GM18951 (cell line): ENCODE results near the gene SZT2.

Experiments used
- POLR2A ChIP-seq: IDR thresholded peaks from 4 replicates; pipeline ENCODE4 v1.6.1; 2011; ENCODE audit warnings: mild to moderate bottlenecking; ENCODE audit not compliant: insufficient read length, insufficient read depth; ENCODE audit errors: extremely low read depth
- in situ Hi-C: fragments of 300-500 bp; cut with MboI; formaldehyde crosslinking; loops from one replicate; pipeline ENCODE4 v1.12.0; 2022; ENCODE audit warnings: low sequenced_read_pairs, mixed read lengths, inconsistent platforms; ENCODE audit not compliant: unreplicated experiment

SZT2 gene

GRCh38 chr1:43425045-43425444 is 35.3 kb downstream of the SZT2 start:
- TF ChIP-seq POLR2A: no peak
- in situ Hi-C loops: no loop called here

GRCh38 chr1:43426221-43426620 is 36.5 kb downstream of the SZT2 start:
- in situ Hi-C loops: no loop called here
- TF ChIP-seq POLR2A: no peak

- no peak for TF ChIP-seq POLR2A
- in situ Hi-C loops: no loop called here
Measured at GRCh38 chr1:43427524-43427923, 37.8 kb downstream of the SZT2 start.

- in situ Hi-C loops: no loop called here
- no peak for TF ChIP-seq POLR2A
Measured at GRCh38 chr1:43427941-43428340, 38.2 kb downstream of the SZT2 start.

- in situ Hi-C loops: no loop called here
- no peak for TF ChIP-seq POLR2A
Measured at GRCh38 chr1:43430831-43431230, 41.1 kb downstream of the SZT2 start.

- in situ Hi-C loops: no loop called here
- no peak for TF ChIP-seq POLR2A
Measured at GRCh38 chr1:43431676-43432075, 42.0 kb downstream of the SZT2 start.

GRCh38 chr1:43432171-43432860 is 42.6 kb downstream of the SZT2 start:
- TF ChIP-seq POLR2A: no peak
- in situ Hi-C loops: no loop called here

- no peak for TF ChIP-seq POLR2A
- in situ Hi-C loops: no loop called here
Measured at GRCh38 chr1:43432907-43433306, 43.2 kb downstream of the SZT2 start.

GRCh38 chr1:43434256-43434655 is 44.6 kb downstream of the SZT2 start:
- TF ChIP-seq POLR2A: no peak
- in situ Hi-C loops: no loop called here

- TF ChIP-seq POLR2A: no peak
- in situ Hi-C loops: no loop called here
Measured at GRCh38 chr1:43435146-43436145, 45.7 kb downstream of the SZT2 start.

- TF ChIP-seq POLR2A: no peak
- in situ Hi-C loops: no loop called here
Measured at GRCh38 chr1:43436371-43436770, 46.7 kb downstream of the SZT2 start.

GRCh38 chr1:43437031-43437973 is 47.6 kb downstream of the SZT2 start:
- in situ Hi-C loops: no loop called here
- TF ChIP-seq POLR2A: no peak

- no peak for TF ChIP-seq POLR2A
- in situ Hi-C loops: no loop called here
Measured at GRCh38 chr1:43438006-43438405, 48.3 kb downstream of the SZT2 start.

- in situ Hi-C loops: no loop called here
- TF ChIP-seq POLR2A: no peak
Measured at GRCh38 chr1:43438576-43438952, 48.9 kb downstream of the SZT2 start.
